ENCODE results near the gene ZSCAN20.

- TF ChIP-seq CTCF (IDR thresholded peaks at IDR 0.05) (no peak), POLR2A (IDR thresholded peaks at IDR 0.05) (no peak)
Observed at GRCh38 chr1:33517596-33518250, 45.3 kb downstream of the ZSCAN20 start.
